ENCODE data around the gene LINGO3.

DNA sequence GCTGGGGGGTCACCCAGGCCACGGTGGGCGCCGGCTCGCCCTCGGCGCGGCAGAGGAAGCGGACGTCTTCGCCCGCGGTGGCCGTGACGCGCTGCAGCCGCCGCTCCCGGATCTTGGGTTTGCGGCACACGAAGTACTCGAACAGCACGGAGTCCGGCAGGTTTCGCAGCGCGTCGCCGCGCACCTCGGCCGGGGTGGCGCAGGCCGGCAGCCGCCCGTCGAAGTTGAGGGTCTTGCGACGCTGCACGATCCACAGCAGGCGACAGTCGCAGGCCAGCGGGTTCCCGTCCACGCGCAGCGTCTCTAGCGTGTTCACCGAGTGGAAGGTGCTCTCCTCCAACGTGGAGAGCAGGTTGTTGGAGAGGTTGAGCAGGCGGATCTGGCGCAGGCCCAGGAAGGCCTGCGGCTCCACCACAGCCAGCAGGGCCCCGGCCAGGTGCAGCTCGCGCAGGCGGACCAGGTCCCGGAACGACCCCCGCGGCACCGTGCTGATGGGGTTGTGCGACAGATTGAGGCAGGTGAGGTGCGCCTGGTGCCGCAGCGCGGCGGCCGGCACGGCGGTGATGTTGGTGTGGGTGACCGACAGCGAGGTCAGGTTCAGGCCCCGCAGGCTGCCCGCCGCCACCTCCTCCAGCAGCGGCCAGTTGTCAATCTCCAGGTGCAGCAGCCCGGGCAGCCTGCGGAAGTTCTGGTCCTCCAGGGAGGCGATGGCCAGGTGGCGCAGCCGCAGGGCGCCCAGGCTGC lies 17.3 kb downstream of the LINGO3 start:
- TF ChIP-seq GATA2 (IDR thresholded peaks at IDR 0.05; ENCODE audit: low read depth, low read length) (no peak), GATA3 (IDR thresholded peaks at IDR 0.05; ENCODE audit: low read depth, low read length) (no peak)
